Measurements from ENCODE around the gene TANC1.

DNA sequence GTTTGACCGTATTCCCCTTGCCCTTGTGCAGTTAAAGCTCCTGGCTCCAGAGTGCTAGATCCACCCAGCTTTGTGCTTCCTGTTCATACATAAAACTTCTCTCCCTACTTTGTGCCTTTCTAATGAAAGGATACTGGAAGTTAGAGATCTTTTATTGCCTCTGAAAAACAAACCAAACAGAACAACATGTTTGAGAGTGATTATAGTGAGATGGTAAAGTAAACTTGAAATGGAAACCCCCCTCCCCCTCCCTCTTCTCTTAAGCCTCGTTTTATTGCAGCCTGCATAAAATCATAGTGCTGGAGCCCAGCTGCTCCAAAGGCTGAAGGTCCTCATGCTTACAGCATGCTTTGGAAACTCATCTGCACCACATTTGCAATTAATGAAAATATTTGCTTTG is 125.1 kb downstream of the TANC1 start:
- TF ChIP-seq CTCF (conservative IDR thresholded peaks at IDR 0.05; ENCODE audit: low read length) (no peak), EZH2phosphoT487 (IDR thresholded peaks at IDR 0.05; ENCODE audit: borderline replicate concordance) (no peak)
